Astrocyte of the spinal cord (primary cell): ENCODE measurements around the gene OR2B3.

ENCODE experiments used
- DNase-seq: peaks from one replicate; pipeline ENCODE4 v3.0.0; 2011; ENCODE audit warnings: low read depth, low spot score
- H3K4me3 ChIP-seq: 2 replicates; pipeline ENCODE4 v1.5.1; 2011; ENCODE audit warnings: low read depth, mild to moderate bottlenecking, low read length, moderate library complexity
- in situ Hi-C: cut with HindIII; loops from 2 replicates; pipeline ENCODE4 v1.10.0; 2017; ENCODE audit warnings: low sequenced_read_pairs
- TF ChIP-seq, protein P1 (sequence below): IDR thresholded peaks from 2 replicates; pipeline ENCODE4 v1.5.1; 2012; ENCODE audit warnings: low read depth, mild to moderate bottlenecking, low read length, inconsistent platforms

Gene OR2B3

DNA sequence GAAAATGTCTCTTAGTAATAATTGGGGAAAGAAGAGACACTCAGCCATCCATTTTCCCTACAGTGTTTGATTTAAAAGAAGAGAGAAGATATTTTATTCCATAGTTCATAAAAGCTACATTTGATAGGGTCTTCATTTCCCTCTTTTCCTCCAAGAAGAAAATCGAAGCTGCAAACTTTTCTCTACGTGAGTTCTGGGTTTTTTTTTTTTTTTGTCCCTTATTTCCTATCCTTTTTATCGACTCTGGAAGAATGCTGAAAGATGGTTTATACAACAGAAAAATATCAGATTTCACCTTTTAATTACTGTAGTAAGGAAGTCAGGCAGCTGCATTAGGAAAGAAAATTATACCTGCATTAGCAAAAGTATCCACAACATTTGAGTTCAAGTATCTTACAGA is 12.1 kb upstream of the OR2B3 start, which contains the start of gene OR2J1:
OR2J1 (plus strand) TSS at position 301 of the 400 bp plus-strand sequence. CDS start 1,453 bp downstream, outside the sequence.
- no peak within 1 kb of the TSS for H3K4me3 ChIP-seq
- DNase-seq: no peak
- TF ChIP-seq, protein P1, sequence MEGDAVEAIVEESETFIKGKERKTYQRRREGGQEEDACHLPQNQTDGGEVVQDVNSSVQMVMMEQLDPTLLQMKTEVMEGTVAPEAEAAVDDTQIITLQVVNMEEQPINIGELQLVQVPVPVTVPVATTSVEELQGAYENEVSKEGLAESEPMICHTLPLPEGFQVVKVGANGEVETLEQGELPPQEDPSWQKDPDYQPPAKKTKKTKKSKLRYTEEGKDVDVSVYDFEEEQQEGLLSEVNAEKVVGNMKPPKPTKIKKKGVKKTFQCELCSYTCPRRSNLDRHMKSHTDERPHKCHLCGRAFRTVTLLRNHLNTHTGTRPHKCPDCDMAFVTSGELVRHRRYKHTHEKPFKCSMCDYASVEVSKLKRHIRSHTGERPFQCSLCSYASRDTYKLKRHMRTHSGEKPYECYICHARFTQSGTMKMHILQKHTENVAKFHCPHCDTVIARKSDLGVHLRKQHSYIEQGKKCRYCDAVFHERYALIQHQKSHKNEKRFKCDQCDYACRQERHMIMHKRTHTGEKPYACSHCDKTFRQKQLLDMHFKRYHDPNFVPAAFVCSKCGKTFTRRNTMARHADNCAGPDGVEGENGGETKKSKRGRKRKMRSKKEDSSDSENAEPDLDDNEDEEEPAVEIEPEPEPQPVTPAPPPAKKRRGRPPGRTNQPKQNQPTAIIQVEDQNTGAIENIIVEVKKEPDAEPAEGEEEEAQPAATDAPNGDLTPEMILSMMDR: no peak
- in situ Hi-C loops: no loop called here

DNA sequence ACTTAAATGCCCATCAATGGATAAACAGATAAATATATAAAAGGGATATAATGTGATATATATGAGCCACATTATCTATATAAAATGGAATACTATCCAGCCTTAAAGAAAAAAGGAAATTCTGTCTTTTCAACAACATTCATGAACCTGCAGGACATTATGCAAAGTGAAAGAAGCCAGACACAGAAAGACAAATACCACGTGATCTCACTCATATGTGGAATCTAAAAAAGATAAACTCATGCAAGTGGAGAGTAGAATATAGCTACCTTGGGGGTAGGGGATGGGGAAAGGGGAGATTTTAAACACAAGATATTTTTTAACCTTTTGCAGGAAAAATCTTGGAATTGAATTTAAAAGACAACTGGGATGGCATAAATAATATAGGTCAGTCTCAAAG is 10.7 kb upstream of the OR2B3 start:
- in situ Hi-C loops: no loop called here
- no peak overlapping the region for H3K4me3 ChIP-seq
- TF ChIP-seq, protein P1: no peak
- no peak for DNase-seq

DNA sequence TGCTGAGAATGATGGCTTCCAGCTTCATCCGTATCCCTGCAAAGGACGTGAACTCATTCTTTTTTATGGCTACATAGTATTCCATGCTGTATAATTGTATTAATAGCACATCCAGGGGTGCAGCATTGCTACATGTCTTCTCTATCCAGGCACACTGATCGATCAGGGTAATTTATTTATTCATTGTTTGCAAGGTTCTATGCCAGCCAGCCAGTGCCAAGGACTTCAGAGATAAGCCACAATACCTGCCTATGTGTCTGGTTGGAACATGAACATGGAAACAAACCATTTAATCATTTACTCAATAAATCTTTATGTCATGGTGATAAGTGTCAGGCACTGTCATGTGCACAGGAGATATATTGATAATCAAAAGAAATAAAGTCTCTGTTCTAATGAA is 5.8 kb upstream of the OR2B3 start:
- no peak overlapping the region for H3K4me3 ChIP-seq
- TF ChIP-seq, protein P1: no peak
- in situ Hi-C loops: no loop called here
- no peak for DNase-seq

DNA sequence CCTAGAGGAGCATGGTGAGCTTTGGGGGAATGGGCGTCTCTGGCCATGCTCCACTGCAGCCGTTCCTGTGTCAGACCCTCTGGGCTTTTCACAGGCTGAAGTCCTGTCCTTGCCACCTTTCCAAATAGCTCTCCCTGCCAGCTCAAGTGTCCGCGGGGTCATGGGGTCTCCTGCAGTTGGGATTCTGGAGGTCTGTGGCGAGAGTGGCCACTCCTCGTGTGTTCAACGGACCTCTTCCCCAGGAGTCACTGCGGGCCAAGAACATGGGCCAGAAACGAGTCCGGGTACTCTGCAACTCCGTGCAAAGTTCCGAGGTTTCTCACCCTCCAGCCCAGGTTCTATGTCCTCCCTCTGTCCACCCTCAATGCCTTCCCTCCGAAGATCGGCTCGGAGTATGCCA is 4.7 kb downstream of the OR2B3 start:
- no peak overlapping the region for H3K4me3 ChIP-seq
- DNase-seq: no peak
- TF ChIP-seq, protein P1: no peak
- in situ Hi-C loops: no loop called here

DNA sequence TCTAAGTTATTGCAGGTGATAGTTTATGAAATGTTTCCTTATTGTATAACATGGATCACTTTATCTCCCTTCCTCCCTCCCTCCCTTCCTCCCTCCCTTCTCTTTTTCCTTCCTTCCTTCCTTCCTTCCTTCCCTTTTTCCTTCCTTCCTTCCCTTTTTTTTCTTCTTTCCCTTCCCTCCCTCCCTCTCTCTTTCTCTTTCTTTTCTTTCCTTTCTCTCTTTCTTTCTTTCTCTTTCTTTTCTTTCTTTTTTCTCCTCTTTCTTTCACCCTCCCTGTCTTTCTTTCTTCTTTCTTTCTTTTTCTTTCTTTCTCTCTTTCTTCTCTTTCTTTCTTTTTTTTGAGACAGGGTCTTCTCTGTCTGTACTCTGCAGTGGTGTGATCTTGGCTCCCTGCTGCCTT is 5.8 kb downstream of the OR2B3 start:
- no peak for DNase-seq
- TF ChIP-seq, protein P1: no peak
- no peak overlapping the region for H3K4me3 ChIP-seq
- in situ Hi-C loops: no loop called here

DNA sequence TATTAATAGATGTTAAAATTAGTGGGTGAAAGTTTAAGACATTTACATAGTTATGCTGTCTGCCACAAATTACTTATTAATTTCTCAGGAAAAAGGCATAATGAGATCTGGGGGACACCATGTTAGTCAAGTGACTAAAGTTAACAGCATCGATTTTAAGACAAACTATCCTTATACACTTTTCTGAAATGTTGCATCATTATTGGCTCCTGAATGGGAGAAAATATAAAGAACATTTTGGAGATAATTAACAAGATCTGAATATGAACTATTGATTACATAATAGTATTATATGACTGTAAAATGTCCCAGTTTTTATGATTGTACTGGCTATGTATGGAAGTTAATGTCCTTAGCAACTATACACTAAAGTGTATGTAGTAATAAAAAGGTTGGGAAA is 7.9 kb downstream of the OR2B3 start:
- no peak overlapping the region for H3K4me3 ChIP-seq
- in situ Hi-C loops: no loop called here
- no peak for DNase-seq
- TF ChIP-seq, protein P1: no peak
